ENCODE measurements around the gene PLCB1.

PLCB1 gene

DNA sequence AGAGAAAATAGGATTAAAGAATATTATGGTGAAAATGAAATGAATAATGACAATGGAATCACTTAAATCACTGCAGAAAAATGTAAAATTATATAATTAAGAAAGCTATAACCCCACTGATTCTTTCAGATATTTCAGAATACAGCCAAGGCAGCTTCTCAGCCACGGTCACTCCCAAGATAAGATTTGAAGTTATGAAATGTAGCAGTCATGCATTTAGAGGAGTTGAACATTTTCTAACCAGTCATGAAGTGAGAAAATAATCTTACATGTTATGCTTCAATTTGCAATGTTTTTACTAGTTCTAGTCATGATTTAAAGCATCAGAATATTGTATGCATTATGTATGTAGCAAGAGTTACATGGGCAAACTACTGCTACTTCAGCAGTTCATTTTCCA is 13.3 kb upstream of the PLCB1 start:
- H3K4me3 ChIP-seq (ENCODE audit: control insufficient read depth, low read depth, low read length), result no peak overlapping the region
- TF ChIP-seq, protein P1, sequence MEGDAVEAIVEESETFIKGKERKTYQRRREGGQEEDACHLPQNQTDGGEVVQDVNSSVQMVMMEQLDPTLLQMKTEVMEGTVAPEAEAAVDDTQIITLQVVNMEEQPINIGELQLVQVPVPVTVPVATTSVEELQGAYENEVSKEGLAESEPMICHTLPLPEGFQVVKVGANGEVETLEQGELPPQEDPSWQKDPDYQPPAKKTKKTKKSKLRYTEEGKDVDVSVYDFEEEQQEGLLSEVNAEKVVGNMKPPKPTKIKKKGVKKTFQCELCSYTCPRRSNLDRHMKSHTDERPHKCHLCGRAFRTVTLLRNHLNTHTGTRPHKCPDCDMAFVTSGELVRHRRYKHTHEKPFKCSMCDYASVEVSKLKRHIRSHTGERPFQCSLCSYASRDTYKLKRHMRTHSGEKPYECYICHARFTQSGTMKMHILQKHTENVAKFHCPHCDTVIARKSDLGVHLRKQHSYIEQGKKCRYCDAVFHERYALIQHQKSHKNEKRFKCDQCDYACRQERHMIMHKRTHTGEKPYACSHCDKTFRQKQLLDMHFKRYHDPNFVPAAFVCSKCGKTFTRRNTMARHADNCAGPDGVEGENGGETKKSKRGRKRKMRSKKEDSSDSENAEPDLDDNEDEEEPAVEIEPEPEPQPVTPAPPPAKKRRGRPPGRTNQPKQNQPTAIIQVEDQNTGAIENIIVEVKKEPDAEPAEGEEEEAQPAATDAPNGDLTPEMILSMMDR (conservative IDR thresholded peaks at IDR 0.05; ENCODE audit: control insufficient read depth, insufficient read depth, low read depth, low read length), result no peak
- DNase-seq (ENCODE audit: low read depth), result no peak

DNA sequence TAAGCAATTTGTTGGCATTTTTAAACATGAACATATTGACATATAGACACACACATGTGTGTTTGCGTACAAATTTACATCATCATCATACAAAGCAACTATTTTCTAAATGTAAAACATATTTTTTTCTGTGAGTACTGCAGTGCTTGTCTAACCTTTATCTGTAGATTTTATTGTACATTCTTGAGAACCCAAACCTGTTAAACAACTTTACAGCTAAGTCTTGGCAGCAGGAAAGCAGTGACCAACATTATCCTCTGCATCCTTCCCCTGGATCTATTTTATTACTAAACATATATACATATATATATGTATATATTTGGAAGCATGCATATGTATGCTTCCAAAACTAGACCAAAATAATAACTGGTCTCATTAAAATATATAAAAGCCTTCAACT is 10.4 kb upstream of the PLCB1 start:
- H3K4me3 ChIP-seq (ENCODE audit: control insufficient read depth, low read depth, low read length), result no peak overlapping the region
- no peak for DNase-seq (ENCODE audit: low read depth)
- TF ChIP-seq, protein P1 (conservative IDR thresholded peaks at IDR 0.05; ENCODE audit: control insufficient read depth, insufficient read depth, low read depth, low read length), result no peak

DNA sequence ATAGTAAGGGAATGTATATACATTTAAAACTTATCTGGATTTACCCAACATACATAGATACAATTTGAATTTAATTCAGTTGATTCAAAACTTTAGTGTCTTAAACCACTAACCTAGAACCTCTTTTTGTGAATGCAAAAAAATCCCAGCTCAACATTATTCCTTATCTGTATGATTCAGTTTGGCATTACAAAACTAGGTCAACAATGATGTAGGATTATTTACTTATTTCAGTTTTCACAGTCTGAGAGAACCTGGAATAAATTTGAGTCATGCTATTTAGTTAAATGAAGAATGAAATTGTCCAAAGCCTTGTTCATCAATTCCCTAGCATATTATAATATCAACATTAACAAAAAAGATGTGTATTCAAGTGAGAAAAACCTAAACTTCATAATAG is 7.4 kb upstream of the PLCB1 start:
- H3K4me3 ChIP-seq (ENCODE audit: control insufficient read depth, low read depth, low read length), result no peak overlapping the region
- TF ChIP-seq, protein P1 (conservative IDR thresholded peaks at IDR 0.05; ENCODE audit: control insufficient read depth, insufficient read depth, low read depth, low read length), result no peak
- no peak for DNase-seq (ENCODE audit: low read depth)

DNA sequence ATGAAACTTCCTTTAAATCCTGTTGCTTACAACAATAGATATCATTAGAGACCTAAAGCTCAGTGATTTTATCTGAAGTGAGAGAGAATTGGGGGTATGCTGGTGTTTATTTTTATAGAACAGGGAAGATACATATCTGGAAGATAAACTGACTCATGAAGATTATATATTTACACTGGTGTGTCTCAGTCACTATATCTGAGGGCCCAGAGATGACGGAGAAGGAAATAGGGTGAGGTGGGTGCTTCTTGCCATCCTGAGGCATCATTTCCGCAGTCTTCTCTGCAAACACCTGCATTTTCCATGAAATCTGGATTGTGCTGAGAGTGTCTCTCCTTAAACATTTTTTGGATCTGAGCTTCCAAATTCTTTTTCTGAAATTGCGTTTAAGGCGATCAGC is 5.9 kb upstream of the PLCB1 start:
- TF ChIP-seq, protein P1 (conservative IDR thresholded peaks at IDR 0.05; ENCODE audit: control insufficient read depth, insufficient read depth, low read depth, low read length), result no peak
- DNase-seq (ENCODE audit: low read depth), result no peak
- H3K4me3 ChIP-seq (ENCODE audit: control insufficient read depth, low read depth, low read length), result no peak overlapping the region

DNA sequence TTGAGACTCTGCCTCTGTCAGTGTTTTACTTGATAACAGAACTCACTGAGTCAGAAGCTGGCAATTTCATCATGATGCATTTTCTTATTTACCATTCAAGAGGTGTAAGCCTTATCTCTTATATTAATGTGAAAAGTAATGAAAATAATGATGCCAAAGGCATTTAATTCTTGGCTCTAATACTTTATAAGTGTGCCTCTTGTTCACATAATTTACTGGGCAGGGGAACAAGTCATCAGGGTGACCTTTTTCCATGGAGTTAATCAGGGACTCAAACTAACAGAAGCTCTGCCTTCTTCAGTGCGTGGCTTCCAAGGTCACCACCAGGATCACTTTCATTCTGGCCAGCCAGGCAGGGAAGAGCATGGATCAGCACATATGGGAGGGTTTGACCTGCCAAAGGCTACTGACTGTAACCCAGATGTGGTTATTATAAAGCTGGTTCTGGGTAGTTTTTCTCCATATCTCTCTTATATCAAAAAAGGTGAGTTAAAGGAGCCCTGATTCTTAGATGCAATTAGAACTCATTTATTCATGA is 5.2 kb upstream of the PLCB1 start:
- H3K4me3 ChIP-seq (ENCODE audit: control insufficient read depth, low read depth, low read length), result no peak overlapping the region
- TF ChIP-seq, protein P1 (conservative IDR thresholded peaks at IDR 0.05; ENCODE audit: control insufficient read depth, insufficient read depth, low read depth, low read length), result no peak
- DNase-seq (ENCODE audit: low read depth), result no peak

DNA sequence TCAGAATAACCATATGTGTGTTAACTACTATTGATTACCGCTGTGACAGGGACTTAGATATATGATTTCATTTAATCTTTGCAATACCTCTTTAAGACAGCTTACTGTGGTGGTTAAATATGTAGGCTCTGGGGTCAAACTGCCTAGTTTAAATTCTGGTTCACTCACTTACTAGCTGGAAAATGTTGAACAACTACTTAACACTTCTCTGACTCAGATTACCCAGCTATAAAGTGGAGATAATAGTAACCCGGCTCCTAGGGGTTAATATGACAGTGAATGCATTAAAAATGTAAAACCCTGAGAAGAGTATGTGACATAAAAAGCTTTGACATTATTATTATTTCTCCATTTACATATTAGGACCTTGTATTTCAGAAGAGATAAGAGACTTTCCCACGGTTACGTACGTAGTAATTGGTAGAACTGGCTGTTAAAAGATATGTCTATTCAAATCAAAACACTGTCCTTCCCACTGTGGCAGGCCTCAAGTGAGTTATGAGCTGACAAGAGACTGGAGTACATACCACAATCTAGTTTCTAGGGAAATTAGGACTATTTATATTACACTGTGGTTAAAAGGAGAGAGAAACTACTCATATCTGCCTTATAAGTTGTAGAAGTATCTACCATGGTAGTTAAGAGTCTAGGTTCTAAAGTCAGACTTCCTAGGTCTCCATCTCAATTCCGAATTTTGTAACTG is 4.4 kb upstream of the PLCB1 start:
- no peak overlapping the region for H3K4me3 ChIP-seq (ENCODE audit: control insufficient read depth, low read depth, low read length)
- no peak for DNase-seq (ENCODE audit: low read depth)
- TF ChIP-seq, protein P1 (conservative IDR thresholded peaks at IDR 0.05; ENCODE audit: control insufficient read depth, insufficient read depth, low read depth, low read length), result no peak

All from fibroblast of mammary gland (primary cell).